GM12892 (cell line): ENCODE results near the gene MNS1.

ENCODE experiments used
- POLR2A ChIP-seq: IDR thresholded peaks from 2 replicates; pipeline ENCODE4 v1.6.1; 2011; ENCODE audit warnings: low read depth, low read length, control low read depth
- POLR2AphosphoS5 ChIP-seq: IDR thresholded peaks from 2 replicates; pipeline ENCODE4 v1.6.1; 2011; ENCODE audit warnings: low read depth, low read length, control low read depth
- TAF1 ChIP-seq: IDR thresholded peaks from 2 replicates; pipeline ENCODE4 v1.6.1; 2011; ENCODE audit warnings: low read depth, mild to moderate bottlenecking, control low read depth, low read length, borderline replicate concordance

GRCh38 chr15:56460947-56461346 lies 4.0 kb downstream of the MNS1 start:
- TF ChIP-seq POLR2A (no peak), POLR2AphosphoS5 (no peak), TAF1 (no peak)
